Erythroblast (primary cell): ENCODE measurements around the gene LRIG2.

Source experiments
- GATA1 ChIP-seq: IDR thresholded peaks from 2 replicates; pipeline ENCODE4 v1.6.1; 2011; ENCODE audit warnings: low read depth, mild to moderate bottlenecking, control low read depth, low read length, moderate library complexity
- POLR2A ChIP-seq: IDR thresholded peaks from 2 replicates; pipeline ENCODE4 v1.6.1; 2011; ENCODE audit warnings: mild to moderate bottlenecking, low read length

DNA sequence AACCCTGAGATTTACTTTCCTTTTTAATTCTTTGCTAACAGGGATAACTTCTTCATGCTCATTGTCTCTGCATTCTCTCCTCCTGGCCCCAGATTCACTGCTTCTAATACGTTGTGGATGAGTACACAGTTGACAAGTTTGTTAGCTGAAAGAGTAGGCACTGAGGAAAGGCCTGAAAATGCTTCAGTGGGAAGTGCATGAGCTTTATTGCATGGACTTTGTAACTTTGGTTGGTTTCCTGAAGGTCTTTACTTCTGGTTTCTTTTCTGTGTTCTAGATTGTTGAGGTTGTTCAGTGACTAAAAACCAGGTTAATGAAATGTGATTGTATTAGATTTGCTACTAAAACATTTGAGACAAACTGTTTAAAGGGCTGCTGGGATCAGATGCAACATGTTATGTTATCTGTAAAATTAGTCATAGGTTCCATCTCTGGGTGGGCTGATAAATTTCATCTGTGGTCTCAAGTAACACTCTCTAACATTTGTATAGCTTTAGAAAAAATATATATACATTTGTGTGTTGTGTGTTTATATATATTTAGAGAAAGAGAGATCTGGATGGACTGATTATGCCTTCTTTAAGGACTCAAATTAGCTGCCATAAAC is 19.1 kb downstream of the LRIG2 start:
- TF ChIP-seq POLR2A (no peak), GATA1 (no peak)
